ENCODE results near the gene PLEKHH3. TPM values are rescaled to one million over a fixed set of nuclear protein-coding genes. Genes with fewer than 3 reads are reported as not detected.

Gene PLEKHH3
- total RNA-seq, 1 experiment from 2014 or later, result 6.7 TPM

- Histone ChIP-seq H3K9me3 (ENCODE audit: low read length) (no peaks in the 10 kb centered on the region), H3K4me1 (ENCODE audit: low read length) (no peaks in the 10 kb centered on the region), H2AFZ (ENCODE audit: low read length) (no peak overlapping the region), H3K36me3 (ENCODE audit: insufficient read depth, low read length) (peaks cover 14% of the 10 kb centered on the region), H3K4me2 (ENCODE audit: low read depth, low read length, poor library complexity, severe bottlenecking) (no peak overlapping the region), H3K27me3 (ENCODE audit: low read length) (no peaks in the 10 kb centered on the region), H3K9ac (ENCODE audit: low read length) (no peak overlapping the region), H3K9me2 (replicated peaks; ENCODE audit: insufficient read depth, low read length) (no peaks in the 10 kb centered on the region), H3K79me2 (ENCODE audit: low read length) (no peaks in the 10 kb centered on the region), H3K27ac (ENCODE audit: low read length) (no peak overlapping the region), H4K20me1 (ENCODE audit: insufficient read depth, low read depth, low read length) (no peaks in the 10 kb centered on the region), H3K4me3 (ENCODE audit: low read length) (no peak overlapping the region)
- DNase-seq, result no peak
Observed at GRCh38 chr17:42704490-42704836, 27.7 kb upstream of the PLEKHH3 start.

- DNase-seq, result no peak
- Histone ChIP-seq H3K36me3 (ENCODE audit: insufficient read depth, low read length) (peaks cover 10% of the 10 kb centered on the region), H3K4me1 (ENCODE audit: low read length) (no peaks in the 10 kb centered on the region), H2AFZ (ENCODE audit: low read length) (no peak overlapping the region), H3K9ac (ENCODE audit: low read length) (no peak overlapping the region), H3K4me2 (ENCODE audit: low read depth, low read length, poor library complexity, severe bottlenecking) (no peak overlapping the region), H3K27ac (ENCODE audit: low read length) (no peak overlapping the region), H3K4me3 (ENCODE audit: low read length) (no peak overlapping the region), H3K27me3 (ENCODE audit: low read length) (no peaks in the 10 kb centered on the region), H3K9me2 (replicated peaks; ENCODE audit: insufficient read depth, low read length) (no peaks in the 10 kb centered on the region), H4K20me1 (ENCODE audit: insufficient read depth, low read depth, low read length) (no peaks in the 10 kb centered on the region), H3K79me2 (ENCODE audit: low read length) (no peaks in the 10 kb centered on the region), H3K9me3 (ENCODE audit: low read length) (no peaks in the 10 kb centered on the region)
Observed at GRCh38 chr17:42702446-42702845, 25.7 kb upstream of the PLEKHH3 start.

DNA sequence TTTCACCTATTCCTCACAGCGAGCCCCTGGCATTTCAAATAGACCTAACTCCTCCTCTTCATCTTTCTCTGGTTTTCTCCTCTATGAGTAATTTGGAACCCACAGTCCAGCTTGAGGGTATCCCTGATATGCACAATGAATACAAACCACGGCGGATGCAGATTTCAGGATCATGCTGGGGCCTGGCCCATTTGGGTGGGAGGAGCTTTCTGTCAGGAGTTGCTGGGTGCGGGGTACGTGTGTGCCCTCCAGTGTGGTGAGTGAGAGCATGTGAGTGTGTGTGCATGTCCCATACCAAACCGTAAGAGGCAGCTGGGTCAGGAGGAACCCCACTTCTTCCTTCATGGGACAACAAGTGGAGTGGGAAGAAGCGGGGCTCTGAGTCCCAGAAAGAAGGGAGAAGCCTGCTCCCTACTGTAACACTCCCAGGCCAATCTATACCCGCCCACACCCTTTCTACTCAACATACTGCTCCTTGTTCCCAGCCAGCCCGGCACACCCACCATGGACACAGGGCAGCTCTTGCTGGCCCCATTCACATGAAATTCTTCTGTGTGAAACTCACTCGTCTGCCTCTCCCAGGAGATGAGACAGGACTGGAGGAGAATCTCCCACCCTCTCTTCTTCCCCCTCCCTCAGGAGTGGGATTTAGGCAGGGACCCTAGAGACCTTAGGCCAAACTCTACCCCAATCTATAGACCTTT, 23.9 kb upstream of the PLEKHH3 start:
- H3K9me3 ChIP-seq (ENCODE audit: low read length), result no peaks in the 10 kb centered on the region
- no peak overlapping the region for H2AFZ ChIP-seq (ENCODE audit: low read length)
- H3K9ac ChIP-seq (ENCODE audit: low read length), result no peak overlapping the region
- no peak overlapping the region for H3K4me3 ChIP-seq (ENCODE audit: low read length)
- H4K20me1 ChIP-seq (ENCODE audit: insufficient read depth, low read depth, low read length), result no peaks in the 10 kb centered on the region
- H3K36me3 ChIP-seq (ENCODE audit: insufficient read depth, low read length), result peaks cover 10% of the 10 kb centered on the region
- no peaks in the 10 kb centered on the region for H3K79me2 ChIP-seq (ENCODE audit: low read length)
- no peak for DNase-seq
- H3K27ac ChIP-seq (ENCODE audit: low read length), result no peak overlapping the region
- no peaks in the 10 kb centered on the region for H3K27me3 ChIP-seq (ENCODE audit: low read length)
- no peak overlapping the region for H3K4me2 ChIP-seq (ENCODE audit: low read depth, low read length, poor library complexity, severe bottlenecking)
- no peaks in the 10 kb centered on the region for H3K9me2 ChIP-seq (replicated peaks; ENCODE audit: insufficient read depth, low read length)
- H3K4me1 ChIP-seq (ENCODE audit: low read length), result no peaks in the 10 kb centered on the region

GRCh38 chr17:42699415-42699740, 22.6 kb upstream of the PLEKHH3 start:
- H4K20me1 ChIP-seq (ENCODE audit: insufficient read depth, low read depth, low read length), result no peaks in the 10 kb centered on the region
- no peak overlapping the region for H2AFZ ChIP-seq (ENCODE audit: low read length)
- no peaks in the 10 kb centered on the region for H3K4me1 ChIP-seq (ENCODE audit: low read length)
- no peaks in the 10 kb centered on the region for H3K79me2 ChIP-seq (ENCODE audit: low read length)
- H3K27me3 ChIP-seq (ENCODE audit: low read length), result no peaks in the 10 kb centered on the region
- no peaks in the 10 kb centered on the region for H3K9me2 ChIP-seq (replicated peaks; ENCODE audit: insufficient read depth, low read length)
- no peak for DNase-seq
- no peak overlapping the region for H3K27ac ChIP-seq (ENCODE audit: low read length)
- no peak overlapping the region for H3K9ac ChIP-seq (ENCODE audit: low read length)
- no peak overlapping the region for H3K4me3 ChIP-seq (ENCODE audit: low read length)
- no peaks in the 10 kb centered on the region for H3K9me3 ChIP-seq (ENCODE audit: low read length)
- H3K4me2 ChIP-seq (ENCODE audit: low read depth, low read length, poor library complexity, severe bottlenecking), result no peak overlapping the region
- peaks cover 6% of the 10 kb centered on the region for H3K36me3 ChIP-seq (ENCODE audit: insufficient read depth, low read length)

DNA sequence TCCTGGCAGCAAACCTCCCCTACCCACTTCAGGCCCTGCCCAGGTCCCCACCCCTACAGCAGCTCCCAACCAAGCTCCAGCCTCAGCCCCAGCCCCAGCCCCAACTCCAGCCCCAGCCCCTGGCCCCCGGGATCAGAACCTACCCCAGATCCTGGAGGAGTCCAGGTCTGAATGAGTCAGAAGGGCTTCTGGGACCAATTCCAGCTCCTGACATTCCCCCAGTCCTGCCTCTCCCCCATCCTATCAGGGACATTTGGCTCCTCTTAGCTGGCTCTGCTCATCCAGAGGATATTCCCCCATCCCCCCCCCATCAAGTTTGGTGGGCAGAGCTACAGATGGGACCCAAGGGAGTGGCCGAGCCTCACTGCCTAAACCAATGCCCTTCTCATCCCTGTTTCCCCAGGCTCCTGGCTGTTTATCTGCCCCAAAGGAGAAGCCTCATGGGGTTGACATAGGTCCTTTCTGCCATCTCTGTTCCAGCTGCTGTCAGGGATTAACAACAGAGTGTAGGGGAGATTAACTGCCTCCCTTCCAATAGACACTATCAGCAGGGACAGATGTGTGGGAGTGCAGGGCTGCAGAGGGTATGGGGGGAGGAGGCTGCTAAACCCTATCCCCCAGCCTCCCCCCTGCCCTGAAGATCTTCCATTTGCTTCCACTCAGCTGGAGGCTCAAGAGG, 22.1 kb upstream of the PLEKHH3 start:
- Histone ChIP-seq H3K4me2 (ENCODE audit: low read depth, low read length, poor library complexity, severe bottlenecking) (no peak overlapping the region), H3K79me2 (ENCODE audit: low read length) (no peaks in the 10 kb centered on the region), H4K20me1 (ENCODE audit: insufficient read depth, low read depth, low read length) (no peaks in the 10 kb centered on the region), H3K9ac (ENCODE audit: low read length) (no peak overlapping the region), H3K9me2 (replicated peaks; ENCODE audit: insufficient read depth, low read length) (no peaks in the 10 kb centered on the region), H3K27ac (ENCODE audit: low read length) (no peak overlapping the region), H3K4me1 (ENCODE audit: low read length) (no peaks in the 10 kb centered on the region), H3K4me3 (ENCODE audit: low read length) (no peak overlapping the region), H3K36me3 (ENCODE audit: insufficient read depth, low read length) (peaks cover 4% of the 10 kb centered on the region; the same call in 1 of the 2 replicates), H2AFZ (ENCODE audit: low read length) (no peak overlapping the region), H3K27me3 (ENCODE audit: low read length) (no peaks in the 10 kb centered on the region), H3K9me3 (ENCODE audit: low read length) (no peaks in the 10 kb centered on the region)
- DNase-seq, result no peak

DNA sequence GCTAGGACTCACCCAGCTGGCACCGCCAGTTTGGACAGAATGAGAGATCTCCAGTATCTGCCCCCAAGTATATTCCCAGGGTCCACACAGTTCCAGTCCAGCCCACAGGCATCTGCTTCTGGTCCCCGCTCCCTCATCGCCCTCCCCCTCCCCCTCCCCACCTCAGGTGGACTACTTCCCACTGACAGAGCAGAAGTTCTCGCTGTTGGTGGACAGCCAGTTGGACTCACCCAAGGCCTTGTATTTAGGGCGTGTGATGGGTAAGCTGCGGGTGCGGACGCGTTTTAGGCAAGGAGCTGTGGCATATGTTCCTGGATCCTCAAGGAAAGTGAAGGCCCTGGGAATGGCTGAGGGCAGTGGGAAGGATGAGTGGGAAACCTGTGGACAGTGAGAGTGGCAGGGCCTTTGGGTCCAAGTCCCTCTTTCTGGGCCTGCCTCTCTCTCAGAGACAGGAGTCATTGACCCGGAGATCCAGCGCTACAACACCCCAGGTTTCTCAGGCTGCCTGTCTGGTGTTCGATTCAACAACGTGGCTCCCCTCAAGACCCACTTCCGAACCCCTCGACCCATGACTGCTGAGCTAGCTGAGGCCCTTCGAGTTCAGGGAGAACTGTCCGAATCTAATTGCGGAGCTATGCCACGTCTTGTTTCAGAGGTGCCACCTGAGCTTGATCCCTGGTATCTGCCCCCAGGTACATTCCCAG, 20.5 kb upstream of the PLEKHH3 start:
- no peaks in the 10 kb centered on the region for H3K36me3 ChIP-seq (ENCODE audit: insufficient read depth, low read length)
- H2AFZ ChIP-seq (ENCODE audit: low read length), result no peak overlapping the region
- H4K20me1 ChIP-seq (ENCODE audit: insufficient read depth, low read depth, low read length), result no peaks in the 10 kb centered on the region
- H3K27ac ChIP-seq (ENCODE audit: low read length), result no peak overlapping the region
- H3K9ac ChIP-seq (ENCODE audit: low read length), result no peak overlapping the region
- H3K4me3 ChIP-seq (ENCODE audit: low read length), result no peak overlapping the region
- no peak overlapping the region for H3K4me2 ChIP-seq (ENCODE audit: low read depth, low read length, poor library complexity, severe bottlenecking)
- no peaks in the 10 kb centered on the region for H3K79me2 ChIP-seq (ENCODE audit: low read length)
- no peaks in the 10 kb centered on the region for H3K27me3 ChIP-seq (ENCODE audit: low read length)
- H3K9me3 ChIP-seq (ENCODE audit: low read length), result no peaks in the 10 kb centered on the region
- no peaks in the 10 kb centered on the region for H3K4me1 ChIP-seq (ENCODE audit: low read length)
- H3K9me2 ChIP-seq (replicated peaks; ENCODE audit: insufficient read depth, low read length), result no peaks in the 10 kb centered on the region
- DNase-seq, result no peak

DNA sequence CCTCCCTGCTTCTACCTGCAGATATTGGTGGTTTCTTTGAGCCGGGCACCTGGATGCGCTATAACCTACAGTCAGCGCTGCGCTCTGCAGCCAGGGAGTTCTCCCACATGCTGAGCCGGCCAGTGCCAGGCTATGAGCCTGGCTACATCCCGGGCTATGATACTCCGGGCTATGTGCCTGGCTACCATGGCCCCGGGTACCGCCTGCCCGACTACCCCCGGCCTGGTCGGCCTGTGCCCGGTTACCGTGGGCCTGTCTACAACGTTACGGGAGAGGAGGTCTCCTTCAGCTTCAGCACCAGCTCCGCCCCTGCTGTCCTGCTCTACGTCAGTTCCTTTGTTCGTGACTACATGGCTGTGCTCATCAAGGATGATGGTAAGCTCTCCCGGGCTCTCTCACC, 18.7 kb upstream of the PLEKHH3 start:
- Histone ChIP-seq H3K27ac (ENCODE audit: low read length) (no peak overlapping the region), H3K79me2 (ENCODE audit: low read length) (no peaks in the 10 kb centered on the region), H2AFZ (ENCODE audit: low read length) (no peak overlapping the region), H3K36me3 (ENCODE audit: insufficient read depth, low read length) (no peaks in the 10 kb centered on the region), H3K9me3 (ENCODE audit: low read length) (no peaks in the 10 kb centered on the region), H3K9ac (ENCODE audit: low read length) (no peak overlapping the region), H3K9me2 (replicated peaks; ENCODE audit: insufficient read depth, low read length) (no peaks in the 10 kb centered on the region), H3K4me2 (ENCODE audit: low read depth, low read length, poor library complexity, severe bottlenecking) (no peak overlapping the region), H3K4me1 (ENCODE audit: low read length) (no peaks in the 10 kb centered on the region), H4K20me1 (ENCODE audit: insufficient read depth, low read depth, low read length) (no peaks in the 10 kb centered on the region), H3K27me3 (ENCODE audit: low read length) (no peaks in the 10 kb centered on the region), H3K4me3 (ENCODE audit: low read length) (no peak overlapping the region)
- no peak for DNase-seq

- Histone ChIP-seq H3K79me2 (ENCODE audit: low read length) (no peaks in the 10 kb centered on the region), H3K9me3 (ENCODE audit: low read length) (no peaks in the 10 kb centered on the region), H3K27me3 (ENCODE audit: low read length) (no peaks in the 10 kb centered on the region), H3K27ac (ENCODE audit: low read length) (no peak overlapping the region), H3K4me2 (ENCODE audit: low read depth, low read length, poor library complexity, severe bottlenecking) (no peak overlapping the region), H3K9ac (ENCODE audit: low read length) (no peak overlapping the region), H3K36me3 (ENCODE audit: insufficient read depth, low read length) (no peaks in the 10 kb centered on the region), H4K20me1 (ENCODE audit: insufficient read depth, low read depth, low read length) (no peaks in the 10 kb centered on the region), H3K4me3 (ENCODE audit: low read length) (no peak overlapping the region), H3K4me1 (ENCODE audit: low read length) (no peaks in the 10 kb centered on the region), H3K9me2 (replicated peaks; ENCODE audit: insufficient read depth, low read length) (no peaks in the 10 kb centered on the region), H2AFZ (ENCODE audit: low read length) (no peak overlapping the region)
- no peak for DNase-seq
Observed at GRCh38 chr17:42694524-42694923, 17.7 kb upstream of the PLEKHH3 start.
